ENCODE data around the gene ARMC9.

Gene ARMC9

GRCh38 chr2:231336236-231336635 is 137.8 kb downstream of the ARMC9 start:
- Histone ChIP-seq H2AK5ac (ENCODE audit: low read depth, low read length) (no peak overlapping the region), H3K9ac (ENCODE audit: low read depth, low read length, poor library complexity) (no peak overlapping the region), H3K4ac (ENCODE audit: low read length) (no peak overlapping the region), H2BK12ac (ENCODE audit: low read length) (no peak overlapping the region), H3K79me1 (ENCODE audit: low read depth, low read length) (no peaks in the 10 kb centered on the region), H2AFZ (ENCODE audit: low read length) (no peak overlapping the region), H3K36me3 (replicated peaks in 1 of 2; ENCODE audit: control insufficient read depth in 2 of 2, insufficient read depth in 2 of 2, low read length in 2 of 2) (peaks cover 4 to 45% of the 10 kb centered on the region in 2 donors), H4K91ac (ENCODE audit: low read depth, low read length, poor library complexity) (no peak overlapping the region), H3K14ac (ENCODE audit: low read length) (no peak overlapping the region), H3K4me2 (ENCODE audit: insufficient read depth, low read length, poor library complexity, severe bottlenecking) (no peak overlapping the region), H2BK15ac (ENCODE audit: low read length) (no peak overlapping the region), H3K4me1 (ENCODE audit: control insufficient read depth in 2 of 2, insufficient read depth in 1 of 2, low read depth in 1 of 2, low read length in 2 of 2) (no peaks in the 10 kb centered on the region), H4K8ac (ENCODE audit: low read depth, low read length) (no peak overlapping the region), H2BK120ac (ENCODE audit: low read depth, low read length) (no peak overlapping the region), H3K27me3 (ENCODE audit: control insufficient read depth in 3 of 3, insufficient read depth in 3 of 3, low read depth in 1 of 3, low read length in 3 of 3) (no peaks in the 10 kb centered on the region), H3K23ac (ENCODE audit: low read depth, low read length, poor library complexity) (no peak overlapping the region), H3K27ac (replicated peaks; ENCODE audit: low read length) (no peak overlapping the region), H3K4me3 (ENCODE audit: low read length in 2 of 2) (no peak overlapping the region), H3K18ac (ENCODE audit: low read length) (no peak overlapping the region), H3K9me3 (replicated peaks in 1 of 2; ENCODE audit: control insufficient read depth in 2 of 2, insufficient read depth in 1 of 2, low read depth in 1 of 2, low read length in 2 of 2) (no peaks in the 10 kb centered on the region), H2BK5ac (ENCODE audit: low read length) (no peak overlapping the region)
- WGBS, 2 donors (ENCODE audit: extremely low coverage in 2 of 2, insufficient read length in 2 of 2, insufficient replicate concordance in 1 of 2), result no CpG with 5 or more reads among the region's 11 CpGs
- no peak for DNase-seq (ENCODE audit: low spot score)

- Histone ChIP-seq H2AK5ac (ENCODE audit: low read depth, low read length) (no peak overlapping the region), H2AFZ (ENCODE audit: low read length) (no peak overlapping the region), H2BK120ac (ENCODE audit: low read depth, low read length) (no peak overlapping the region), H3K79me1 (ENCODE audit: low read depth, low read length) (no peaks in the 10 kb centered on the region), H3K18ac (ENCODE audit: low read length) (no peak overlapping the region), H3K36me3 (replicated peaks in 1 of 2; ENCODE audit: control insufficient read depth in 2 of 2, insufficient read depth in 2 of 2, low read length in 2 of 2) (peaks cover 4 to 41% of the 10 kb centered on the region in 2 donors), H4K91ac (ENCODE audit: low read depth, low read length, poor library complexity) (no peak overlapping the region), H3K4me1 (ENCODE audit: control insufficient read depth in 2 of 2, insufficient read depth in 1 of 2, low read depth in 1 of 2, low read length in 2 of 2) (no peaks in the 10 kb centered on the region), H3K27me3 (ENCODE audit: control insufficient read depth in 3 of 3, insufficient read depth in 3 of 3, low read depth in 1 of 3, low read length in 3 of 3) (no peaks in the 10 kb centered on the region), H3K27ac (replicated peaks; ENCODE audit: low read length) (no peak overlapping the region), H3K23ac (ENCODE audit: low read depth, low read length, poor library complexity) (peak overlapping the region; percentile 3), H2BK15ac (ENCODE audit: low read length) (no peak overlapping the region), H3K9ac (ENCODE audit: low read depth, low read length, poor library complexity) (no peak overlapping the region), H3K4me2 (ENCODE audit: insufficient read depth, low read length, poor library complexity, severe bottlenecking) (no peak overlapping the region), H3K9me3 (replicated peaks in 1 of 2; ENCODE audit: control insufficient read depth in 2 of 2, insufficient read depth in 1 of 2, low read depth in 1 of 2, low read length in 2 of 2) (no peaks in the 10 kb centered on the region), H3K14ac (ENCODE audit: low read length) (no peak overlapping the region), H3K4ac (ENCODE audit: low read length) (no peak overlapping the region), H2BK5ac (ENCODE audit: low read length) (no peak overlapping the region), H2BK12ac (ENCODE audit: low read length) (no peak overlapping the region), H4K8ac (ENCODE audit: low read depth, low read length) (no peak overlapping the region), H3K4me3 (ENCODE audit: low read length in 2 of 2) (no peak overlapping the region)
- no peak for DNase-seq (ENCODE audit: low spot score)
- no CpG with 5 or more reads among the region's 5 CpGs for WGBS, 2 donors (ENCODE audit: extremely low coverage in 2 of 2, insufficient read length in 2 of 2, insufficient replicate concordance in 1 of 2)
Observed at GRCh38 chr2:231336700-231337099, 138.3 kb downstream of the ARMC9 start.

GRCh38 chr2:231337807-231338759 is 139.7 kb downstream of the ARMC9 start:
- Histone ChIP-seq H3K4ac (ENCODE audit: low read length) (no peak overlapping the region), H3K4me1 (ENCODE audit: control insufficient read depth in 2 of 2, insufficient read depth in 1 of 2, low read depth in 1 of 2, low read length in 2 of 2) (peaks cover 0 to 10% of the 10 kb centered on the region in 2 donors), H3K14ac (ENCODE audit: low read length) (no peak overlapping the region), H3K36me3 (replicated peaks in 1 of 2; ENCODE audit: control insufficient read depth in 2 of 2, insufficient read depth in 2 of 2, low read length in 2 of 2) (peaks cover 2 to 27% of the 10 kb centered on the region in 2 donors), H3K27ac (replicated peaks; ENCODE audit: low read length) (no peak overlapping the region), H2AFZ (ENCODE audit: low read length) (no peak overlapping the region), H3K4me3 (ENCODE audit: low read length in 2 of 2) (no peak overlapping the region), H4K8ac (ENCODE audit: low read depth, low read length) (no peak overlapping the region), H3K18ac (ENCODE audit: low read length) (no peak overlapping the region), H3K23ac (ENCODE audit: low read depth, low read length, poor library complexity) (no peak overlapping the region), H3K27me3 (ENCODE audit: control insufficient read depth in 3 of 3, insufficient read depth in 3 of 3, low read depth in 1 of 3, low read length in 3 of 3) (no peaks in the 10 kb centered on the region), H3K9ac (ENCODE audit: low read depth, low read length, poor library complexity) (no peak overlapping the region), H3K9me3 (replicated peaks in 1 of 2; ENCODE audit: control insufficient read depth in 2 of 2, insufficient read depth in 1 of 2, low read depth in 1 of 2, low read length in 2 of 2) (no peaks in the 10 kb centered on the region), H2BK5ac (ENCODE audit: low read length) (no peak overlapping the region), H3K79me1 (ENCODE audit: low read depth, low read length) (no peaks in the 10 kb centered on the region), H4K91ac (ENCODE audit: low read depth, low read length, poor library complexity) (no peak overlapping the region), H3K4me2 (ENCODE audit: insufficient read depth, low read length, poor library complexity, severe bottlenecking) (no peak overlapping the region), H2AK5ac (ENCODE audit: low read depth, low read length) (no peak overlapping the region), H2BK12ac (ENCODE audit: low read length) (no peak overlapping the region), H2BK120ac (ENCODE audit: low read depth, low read length) (no peak overlapping the region), H2BK15ac (ENCODE audit: low read length) (no peak overlapping the region)
- no peak for DNase-seq (ENCODE audit: low spot score)
- WGBS, 2 donors (ENCODE audit: extremely low coverage in 2 of 2, insufficient read length in 2 of 2, insufficient replicate concordance in 1 of 2), result no CpG with 5 or more reads among the region's 18 CpGs

GRCh38 chr2:231339316-231339715 is 140.9 kb downstream of the ARMC9 start:
- Histone ChIP-seq H2BK120ac (ENCODE audit: low read depth, low read length) (no peak overlapping the region), H2AK5ac (ENCODE audit: low read depth, low read length) (no peak overlapping the region), H3K18ac (ENCODE audit: low read length) (no peak overlapping the region), H3K27ac (replicated peaks; ENCODE audit: low read length) (no peak overlapping the region), H3K9me3 (replicated peaks in 1 of 2; ENCODE audit: control insufficient read depth in 2 of 2, insufficient read depth in 1 of 2, low read depth in 1 of 2, low read length in 2 of 2) (no peaks in the 10 kb centered on the region), H2BK5ac (ENCODE audit: low read length) (no peak overlapping the region), H3K27me3 (ENCODE audit: control insufficient read depth in 3 of 3, insufficient read depth in 3 of 3, low read depth in 1 of 3, low read length in 3 of 3) (no peaks in the 10 kb centered on the region), H4K8ac (ENCODE audit: low read depth, low read length) (no peak overlapping the region), H2BK12ac (ENCODE audit: low read length) (no peak overlapping the region), H2BK15ac (ENCODE audit: low read length) (no peak overlapping the region), H2AFZ (ENCODE audit: low read length) (no peak overlapping the region), H3K79me1 (ENCODE audit: low read depth, low read length) (no peaks in the 10 kb centered on the region), H3K14ac (ENCODE audit: low read length) (no peak overlapping the region), H3K4me1 (ENCODE audit: control insufficient read depth in 2 of 2, insufficient read depth in 1 of 2, low read depth in 1 of 2, low read length in 2 of 2) (peaks cover 0 to 10% of the 10 kb centered on the region in 2 donors), H3K4ac (ENCODE audit: low read length) (no peak overlapping the region), H3K4me2 (ENCODE audit: insufficient read depth, low read length, poor library complexity, severe bottlenecking) (no peak overlapping the region), H3K36me3 (replicated peaks in 1 of 2; ENCODE audit: control insufficient read depth in 2 of 2, insufficient read depth in 2 of 2, low read length in 2 of 2) (peaks cover 2 to 15% of the 10 kb centered on the region in 2 donors), H3K9ac (ENCODE audit: low read depth, low read length, poor library complexity) (no peak overlapping the region), H4K91ac (ENCODE audit: low read depth, low read length, poor library complexity) (no peak overlapping the region), H3K4me3 (ENCODE audit: low read length in 2 of 2) (no peak overlapping the region), H3K23ac (ENCODE audit: low read depth, low read length, poor library complexity) (no peak overlapping the region)
- DNase-seq (ENCODE audit: low spot score), result no peak
- no CpG with 5 or more reads among the region's 4 CpGs for WGBS, 2 donors (ENCODE audit: extremely low coverage in 2 of 2, insufficient read length in 2 of 2, insufficient replicate concordance in 1 of 2)
